Measurements from ENCODE around the gene ADGRA1. TPM values are rescaled to one million over a fixed set of nuclear protein-coding genes. Genes with fewer than 3 reads are reported as not detected.
"Not testable (repeated sequence)": the region's sequence is repeated elsewhere in the genome, so short reads cannot be mapped to it uniquely, and the experiment has no call there.

The ADGRA1 gene
- total RNA-seq, 1 donor from 2014 or later, result not detected

GRCh38 chr10:133169173-133169947, 81.6 kb downstream of the ADGRA1 start:
- Histone ChIP-seq H3K36me3 (no peaks in the 10 kb centered on the region), H3K4me1 (no peaks in the 10 kb centered on the region), H3K27me3 (no peaks in the 10 kb centered on the region), H3K27ac (no peak overlapping the region), H3K9me3 (no peaks in the 10 kb centered on the region), H3K4me3 (no peak overlapping the region)
- DNase-seq, result no peak
- intact Hi-C loops (cut with DNase I), result no loop called here
- TF ChIP-seq CTCF (IDR thresholded peaks at IDR 0.05), result no peak
- no peak for ATAC-seq

GRCh38 chr10:133170092-133170491, 82.4 kb downstream of the ADGRA1 start:
- TF ChIP-seq CTCF (IDR thresholded peaks at IDR 0.05), result no peak
- no peak for ATAC-seq
- intact Hi-C loops (cut with DNase I), result no loop called here

GRCh38 chr10:133173860-133174640, 86.3 kb downstream of the ADGRA1 start:
- intact Hi-C loops (cut with DNase I), result no loop called here
- Histone ChIP-seq H3K27me3 (no peaks in the 10 kb centered on the region), H3K9me3 (no peaks in the 10 kb centered on the region), H3K4me1 (no peaks in the 10 kb centered on the region), H3K36me3 (no peaks in the 10 kb centered on the region), H3K4me3 (no peak overlapping the region), H3K27ac (no peak overlapping the region)
- DNase-seq (no peak), ATAC-seq (no peak)
- no peak for TF ChIP-seq CTCF (IDR thresholded peaks at IDR 0.05)

More at GRCh38 chr10:133170092-133170491, 82.4 kb downstream of the ADGRA1 start:
- Histone ChIP-seq H3K36me3 (no peaks in the 10 kb centered on the region), H3K27ac (no peak overlapping the region), H3K4me1 (no peaks in the 10 kb centered on the region), H3K9me3 (no peaks in the 10 kb centered on the region), H3K27me3 (no peaks in the 10 kb centered on the region), H3K4me3 (no peak overlapping the region)
- DNase-seq, result no peak

- intact Hi-C loops (cut with DNase I), result no loop called here
- no peak for ATAC-seq
These were observed 87.1 kb downstream of the ADGRA1 start for GRCh38 chr10:133174689-133175263.

GRCh38 chr10:133175624-133176023, 87.9 kb downstream of the ADGRA1 start:
- H3K27ac ChIP-seq; ATAC-seq; H3K4me1 ChIP-seq; H3K36me3 ChIP-seq; H3K27me3 ChIP-seq; H3K4me3 ChIP-seq; H3K9me3 ChIP-seq; intact Hi-C loops (cut with DNase I): not testable (repeated sequence)
- peak; percentile 6 for DNase-seq

More at GRCh38 chr10:133174689-133175263, 87.1 kb downstream of the ADGRA1 start:
- Histone ChIP-seq H3K4me3 (no peak overlapping the region), H3K27me3 (no peaks in the 10 kb centered on the region), H3K4me1 (no peaks in the 10 kb centered on the region), H3K9me3 (no peaks in the 10 kb centered on the region), H3K27ac (no peak overlapping the region), H3K36me3 (no peaks in the 10 kb centered on the region)
- TF ChIP-seq CTCF (IDR thresholded peaks at IDR 0.05), result no peak
- DNase-seq, result no peak

GRCh38 chr10:133176546-133176945, 88.8 kb downstream of the ADGRA1 start:
- ATAC-seq (no peak), DNase-seq (no peak)
- no peak overlapping the region for H3K27ac ChIP-seq
- no peak for TF ChIP-seq CTCF (IDR thresholded peaks at IDR 0.05)
- H3K36me3 ChIP-seq, result no peaks in the 10 kb centered on the region
- no peaks in the 10 kb centered on the region for H3K4me1 ChIP-seq
- no peaks in the 10 kb centered on the region for H3K27me3 ChIP-seq
- H3K9me3 ChIP-seq, result no peaks in the 10 kb centered on the region
- intact Hi-C loops (cut with DNase I), result no loop called here
- H3K4me3 ChIP-seq, result no peak overlapping the region

Measured in upper lobe of right lung (tissue), 1 donor.